Measurements from ENCODE around the gene GOLGA6L6.
"Not testable (repeated sequence)": the region's sequence is repeated elsewhere in the genome, so short reads cannot be mapped to it uniquely, and the experiment has no call there.

Gene GOLGA6L6, protein sequence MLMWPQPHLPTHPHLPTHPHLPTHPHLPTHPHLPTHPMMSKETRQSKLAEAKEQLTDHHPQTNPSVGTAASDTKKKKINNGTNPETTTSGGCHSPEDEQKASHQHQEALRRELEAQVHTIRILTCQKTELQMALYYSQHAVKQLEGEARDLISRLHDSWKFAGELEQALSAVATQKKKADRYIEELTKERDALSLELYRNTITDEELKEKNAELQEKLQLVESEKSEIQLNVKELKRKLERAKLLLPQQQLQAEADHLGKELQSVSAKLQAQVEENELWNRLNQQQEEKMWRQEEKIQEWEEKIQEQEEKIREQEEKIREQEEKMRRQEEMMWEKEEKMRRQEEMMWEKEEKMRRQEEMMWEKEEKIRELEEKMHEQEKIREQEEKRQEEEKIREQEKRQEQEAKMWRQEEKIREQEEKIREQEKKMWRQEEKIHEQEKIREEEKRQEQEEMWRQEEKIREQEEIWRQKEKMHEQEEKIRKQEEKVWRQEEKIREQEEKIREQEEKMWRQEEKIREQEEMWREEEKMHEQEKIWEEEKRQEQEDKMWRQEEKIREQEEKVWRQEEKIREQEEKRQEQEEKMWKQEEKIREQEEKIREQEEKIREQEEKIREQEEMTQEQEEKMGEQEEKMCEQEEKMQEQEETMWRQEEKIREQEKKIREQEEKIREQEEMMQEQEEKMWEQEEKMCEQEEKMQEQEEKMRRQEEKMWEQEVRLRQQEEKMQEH

GRCh38 chr15:20541700-20542099 lies at the start of gene GOLGA6L6:
Gene GOLGA6L6 (minus strand): TSS chr15:20541800. CDS start chr15:20541709, 91 bp downstream.
- not testable (repeated sequence) for FAIRE-seq

GRCh38 chr15:20590069-20590468 lies 48.5 kb upstream of the GOLGA6L6 start:
- DNase-seq (ENCODE audit: extremely low spot score, insufficient read length, low read depth); FAIRE-seq: not testable (repeated sequence)

More at GRCh38 chr15:20541700-20542099, at the start of gene GOLGA6L6:
- DNase-seq (ENCODE audit: extremely low spot score, insufficient read length, low read depth) = not testable (repeated sequence)

- FAIRE-seq = not testable (repeated sequence)
Observed at GRCh38 chr15:20586821-20587220, 45.2 kb upstream of the GOLGA6L6 start.

DNA sequence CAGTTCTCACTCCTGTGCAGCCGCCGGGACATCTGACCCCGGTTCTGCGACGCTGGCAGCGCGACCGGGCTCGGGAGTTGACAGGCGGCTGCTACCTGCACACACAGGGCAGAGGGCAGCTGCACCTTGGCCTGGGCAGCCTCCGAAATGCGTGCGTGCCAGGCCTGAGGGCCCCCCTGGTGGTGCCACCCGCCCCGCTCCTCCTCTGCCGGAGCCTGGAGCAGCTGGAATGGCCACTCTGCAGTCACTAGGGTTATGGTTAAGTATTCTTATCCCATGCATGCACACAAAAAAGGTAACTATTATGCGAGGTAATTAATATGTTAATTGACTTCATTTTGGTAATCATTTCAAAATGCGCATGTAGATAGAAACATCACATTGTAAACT lies 41.1 kb upstream of the GOLGA6L6 start:
- not testable (repeated sequence) for FAIRE-seq; DNase-seq (ENCODE audit: extremely low spot score, insufficient read length, low read depth)

More at GRCh38 chr15:20586821-20587220, 45.2 kb upstream of the GOLGA6L6 start:
- not testable (repeated sequence) for DNase-seq (ENCODE audit: extremely low spot score, insufficient read length, low read depth)

DNA sequence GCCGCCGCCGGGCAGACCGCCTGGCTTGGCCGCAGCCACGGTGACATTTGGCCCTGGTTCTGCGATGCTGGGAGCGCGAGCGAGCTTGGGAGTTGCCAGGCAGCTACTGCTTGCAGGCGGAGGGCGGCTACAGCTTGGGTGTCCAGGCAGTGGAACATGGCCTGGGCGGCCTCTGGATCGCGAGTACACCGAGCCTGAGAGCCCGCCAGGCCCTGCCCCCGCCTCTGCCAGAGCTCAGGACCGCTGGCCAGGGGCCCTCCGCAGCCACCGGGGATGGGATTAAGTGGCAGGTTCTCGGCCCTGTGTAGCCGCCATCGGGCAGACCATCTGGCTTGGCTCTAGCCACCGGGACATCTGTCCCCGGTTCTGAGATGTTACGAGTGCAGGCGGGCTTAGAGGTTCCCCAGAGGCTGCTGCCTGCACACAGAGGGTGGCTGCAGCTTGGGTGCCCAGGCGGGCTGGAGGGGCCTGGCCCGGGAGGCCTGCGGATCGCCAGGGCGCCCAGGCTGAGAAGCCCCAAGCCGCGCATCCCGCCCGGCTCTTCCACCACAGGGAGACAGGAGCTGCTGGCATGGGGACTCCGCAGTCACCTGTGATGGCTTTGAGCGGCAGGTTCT lies 40.6 kb upstream of the GOLGA6L6 start:
- not testable (repeated sequence) for DNase-seq (ENCODE audit: extremely low spot score, insufficient read length, low read depth); FAIRE-seq

DNA sequence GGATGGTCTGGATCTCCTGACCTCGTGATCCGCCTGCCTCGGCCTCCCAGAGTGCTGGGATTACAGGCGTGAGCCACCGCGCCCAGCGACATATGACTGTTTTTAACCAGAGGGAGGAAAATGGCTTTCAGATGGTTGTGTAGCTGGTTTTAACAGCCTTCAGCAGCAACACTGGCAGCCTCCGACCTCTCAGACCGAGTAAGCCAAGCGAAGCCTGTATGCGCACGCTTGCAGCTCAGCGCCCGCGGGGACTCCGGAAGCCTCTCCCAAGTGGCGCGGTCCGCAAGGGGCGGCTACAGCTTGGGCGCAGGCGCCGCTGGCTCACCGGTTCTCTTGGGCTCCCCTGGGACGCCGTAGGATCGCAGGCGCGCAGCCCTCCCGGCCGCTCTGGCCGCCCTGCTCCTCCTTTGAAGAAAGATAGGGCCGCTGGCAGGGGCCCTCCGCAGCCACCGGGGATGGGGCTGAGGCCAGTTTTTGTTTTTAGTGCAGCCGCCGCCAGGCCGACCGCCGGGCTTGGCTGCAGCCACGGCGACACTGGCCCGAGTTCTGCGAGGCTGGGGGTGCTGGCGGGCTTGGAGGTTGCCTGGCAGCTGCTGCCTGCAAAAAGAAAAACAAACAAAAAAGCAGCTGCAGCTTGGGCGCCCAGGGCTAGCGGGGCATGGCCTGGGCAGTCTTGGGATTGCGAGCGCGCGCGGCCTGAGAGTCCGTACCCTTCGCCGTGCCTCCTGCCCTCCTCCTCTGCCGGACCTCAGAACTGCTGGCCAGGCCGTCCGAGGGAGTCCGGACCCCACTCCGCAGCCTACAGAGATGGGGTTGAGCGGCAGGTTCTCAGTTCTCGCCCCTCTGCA lies 39.9 kb upstream of the GOLGA6L6 start:
- DNase-seq (ENCODE audit: extremely low spot score, insufficient read length, low read depth); FAIRE-seq: not testable (repeated sequence)

DNA sequence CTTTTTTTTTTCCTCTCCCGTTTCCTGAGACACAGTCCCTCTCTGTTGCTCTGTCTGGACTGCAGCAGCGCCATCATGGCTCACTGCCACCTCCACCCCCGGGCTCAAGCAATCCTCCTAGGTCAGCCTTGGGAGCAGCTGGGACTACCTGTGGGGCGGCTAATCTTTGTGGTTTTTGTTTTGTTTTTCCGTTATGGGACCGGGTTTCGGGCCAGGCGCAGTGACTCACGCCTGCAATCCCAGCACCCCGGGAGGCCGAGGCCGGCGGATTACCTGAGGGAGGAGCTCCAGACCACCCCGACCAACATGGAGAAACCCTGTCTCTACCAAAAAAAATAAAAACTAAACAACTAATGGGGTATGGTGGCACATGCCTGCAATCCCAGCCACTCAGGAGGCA lies 38.1 kb upstream of the GOLGA6L6 start:
- not testable (repeated sequence) for DNase-seq (ENCODE audit: extremely low spot score, insufficient read length, low read depth); FAIRE-seq

DNA sequence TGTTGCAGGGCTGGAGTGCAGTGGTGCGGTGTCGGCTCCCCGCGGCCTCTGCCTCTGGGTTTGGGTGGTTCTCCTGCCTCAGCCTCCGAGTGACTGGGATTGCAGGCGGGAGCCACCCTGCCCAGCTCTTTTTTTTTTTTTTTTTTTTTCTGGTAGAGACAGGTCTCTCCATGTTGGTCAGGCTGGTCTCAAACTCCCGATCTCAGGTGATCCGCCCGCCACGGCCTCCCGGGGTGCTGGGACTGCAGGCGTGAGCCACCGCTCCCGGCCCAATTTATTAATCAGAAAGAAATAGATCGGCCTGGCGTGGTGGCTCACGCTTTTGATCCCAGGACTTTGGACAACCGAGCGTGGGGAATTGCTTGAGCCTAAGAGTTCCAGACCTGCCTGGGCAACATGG lies 9.7 kb upstream of the GOLGA6L6 start:
- not testable (repeated sequence) for DNase-seq (ENCODE audit: extremely low spot score, insufficient read length, low read depth); FAIRE-seq

DNA sequence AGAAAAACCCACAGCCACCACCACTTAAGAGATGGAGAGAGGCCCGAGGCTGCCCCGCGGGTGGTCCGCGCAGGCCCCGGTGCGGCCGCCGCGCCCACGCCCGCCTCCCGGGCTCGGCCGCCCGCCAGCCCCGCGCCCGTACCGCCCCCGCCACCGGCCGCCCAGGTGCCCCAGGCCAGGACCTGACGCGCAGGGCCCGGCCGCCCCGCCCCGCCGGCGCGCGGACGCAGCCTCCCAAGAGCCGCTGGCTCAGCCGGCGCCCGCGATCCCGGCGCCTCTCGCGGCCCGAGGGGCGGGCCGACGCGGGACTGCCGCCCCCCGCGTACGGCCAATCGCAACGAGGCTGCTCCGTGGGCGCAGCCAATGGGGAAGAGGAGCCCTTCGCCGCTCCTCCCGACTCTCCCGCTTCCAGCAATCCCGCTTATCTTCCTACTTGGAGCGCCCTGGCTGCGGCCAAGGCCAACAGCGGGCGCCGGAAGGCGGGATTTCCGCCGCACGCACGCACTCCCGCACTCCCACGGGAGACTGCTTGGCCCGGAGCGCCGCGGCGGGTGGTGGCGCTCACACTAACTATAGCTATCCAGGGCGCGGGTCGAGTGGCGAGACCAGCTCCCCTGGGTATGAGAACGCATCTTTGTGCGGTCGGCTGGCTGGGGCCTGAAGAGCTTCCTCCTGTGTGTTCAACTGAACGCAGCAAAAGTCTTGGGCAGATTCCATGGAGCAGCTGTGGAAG lies 35.5 kb downstream of the GOLGA6L6 start:
- not testable (repeated sequence) for FAIRE-seq; DNase-seq (ENCODE audit: extremely low spot score, insufficient read length, low read depth)

- FAIRE-seq; DNase-seq (ENCODE audit: extremely low spot score, insufficient read length, low read depth): not testable (repeated sequence)
Observed at GRCh38 chr15:20502839-20503238, 38.8 kb downstream of the GOLGA6L6 start.

GRCh38 chr15:20501512-20502222 lies 39.9 kb downstream of the GOLGA6L6 start:
- not testable (repeated sequence) for FAIRE-seq; DNase-seq (ENCODE audit: extremely low spot score, insufficient read length, low read depth)

- not testable (repeated sequence) for DNase-seq (ENCODE audit: extremely low spot score, insufficient read length, low read depth)
Observed at GRCh38 chr15:20497781-20498180, 43.8 kb downstream of the GOLGA6L6 start.

DNA sequence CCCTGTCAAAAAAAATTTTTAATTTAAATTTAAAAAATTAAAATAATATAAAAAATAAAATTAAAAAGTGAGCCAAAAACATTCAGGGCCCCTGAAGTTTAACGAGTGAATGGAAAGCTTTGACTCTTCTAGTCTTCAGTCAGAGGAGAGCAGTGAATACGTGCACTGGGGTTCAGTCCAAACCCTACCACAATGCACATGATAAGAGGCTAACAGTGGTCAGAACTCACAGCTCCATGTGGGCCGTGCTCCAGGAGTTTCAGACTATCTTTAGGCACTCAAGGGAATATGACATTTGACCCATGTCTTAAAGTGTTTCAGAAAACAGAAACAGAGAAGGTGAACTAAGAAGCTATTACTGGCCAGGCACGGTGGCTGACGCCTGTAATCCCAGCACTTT lies 48.6 kb downstream of the GOLGA6L6 start:
- not testable (repeated sequence) for DNase-seq (ENCODE audit: extremely low spot score, insufficient read length, low read depth); FAIRE-seq

More at GRCh38 chr15:20497781-20498180, 43.8 kb downstream of the GOLGA6L6 start:
- FAIRE-seq = not testable (repeated sequence)

GRCh38 chr15:20492598-20492997 lies 49.0 kb downstream of the GOLGA6L6 start:
- not testable (repeated sequence) for DNase-seq (ENCODE audit: extremely low spot score, insufficient read length, low read depth); FAIRE-seq

DNA sequence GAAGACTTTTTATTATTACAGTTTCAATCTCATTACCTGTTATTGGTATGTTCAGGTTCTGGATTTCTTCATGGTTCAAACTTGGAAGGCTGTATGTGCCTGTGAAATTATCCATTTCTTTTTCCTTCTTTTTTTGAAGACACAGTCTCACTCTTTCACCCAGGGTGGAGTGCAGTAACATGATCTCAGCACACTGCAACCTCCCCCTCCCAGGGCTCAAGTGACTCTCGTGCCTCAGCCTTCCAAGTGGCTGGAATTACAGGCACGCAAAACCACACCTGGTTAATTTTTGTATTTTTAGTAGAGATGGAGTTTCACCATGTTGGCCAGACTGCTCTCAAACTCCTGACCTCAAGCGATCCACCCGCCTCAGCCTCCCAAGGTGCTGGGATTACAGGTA lies 52.3 kb downstream of the GOLGA6L6 start:
- not testable (repeated sequence) for DNase-seq (ENCODE audit: extremely low spot score, insufficient read length, low read depth); FAIRE-seq
